Peyer's patch (tissue), 4 donors: ENCODE results near the gene NFS1. TPM values are rescaled to one million over a fixed set of nuclear protein-coding genes. Genes with fewer than 3 reads are reported as not detected.

Experiments used
- DNase-seq, 3 donors: peaks; one replicate each; pipeline ENCODE4 v3.0.0-alpha.2; 2017 to 2019
- H3K27ac ChIP-seq, 4 donors: fragments of 200-600 bp; sonication (generic); one replicate each; pipeline ENCODE4 v1.5.1; 2016 to 2019
- H3K27me3 ChIP-seq, 2 donors: fragments of 200-600 bp; sonication (generic); one replicate each; pipeline ENCODE4 v1.5.1; 2019
- H3K36me3 ChIP-seq, 3 donors: fragments of 200-600 bp; sonication (generic); one replicate each; pipeline ENCODE4 v1.5.1; 2016 to 2019
- H3K4me1 ChIP-seq, 4 donors: fragments of 200-600 bp; sonication (generic); one replicate each; pipeline ENCODE4 v1.5.1; 2016 to 2019
- H3K4me3 ChIP-seq, 4 donors: fragments of 200-600 bp; sonication (generic); 1 replicate in 3 of 4; 2 replicates in 1 of 4; pipeline ENCODE4 v1.5.1; 2016 to 2019; ENCODE audit warnings: mild to moderate bottlenecking in 1 of 4
- H3K9me3 ChIP-seq, 4 donors: fragments of 200-600 bp; sonication (generic); one replicate each; pipeline ENCODE4 v1.5.1; 2016 to 2019; ENCODE audit warnings: mild to moderate bottlenecking in 1 of 4
- CTCF ChIP-seq, 6 experiments: fragments of 450-650 bp in 4 of 6; fragments of 200-600 bp in 2 of 6; sonication (generic) in 1 of 6; IDR thresholded peaks; one replicate each; pipeline ENCODE4 v1.5.1; 2017 to 2019; ENCODE audit warnings: antibody characterized with exemption in 6 of 6, mild to moderate bottlenecking in 3 of 6, moderate library complexity in 1 of 6
- POLR2A ChIP-seq, 2 donors: fragments of 450-650 bp; IDR thresholded peaks; one replicate each; pipeline ENCODE4 v1.5.1; 2017; ENCODE audit warnings: antibody characterized with exemption in 2 of 2, mild to moderate bottlenecking in 2 of 2, moderate library complexity in 2 of 2
- total RNA-seq, 4 donors: library from RNA; depleted of rRNA; stranded (reverse); fragments of >200 nt; gene quantifications; one replicate each; pipeline ENCODE4 v1.1.0, GENCODE V29; 2016

Gene NFS1
- total RNA-seq, 4 donors from 2014 or later: 29.2 to 62.2 (median 41.4) TPM

GRCh38 chr20:35704514-35705261 lies 5.5 kb upstream of the NFS1 start:
- H3K4me3 ChIP-seq: no peak overlapping the region
- peaks cover 0 to 87% (median 2%) of the 10 kb centered on the region in 3 donors for H3K36me3 ChIP-seq
- no peaks in the 10 kb centered on the region for H3K27me3 ChIP-seq
- peaks cover 0 to 9% (median 2%) of the 10 kb centered on the region in 4 donors for H3K4me1 ChIP-seq
- no peak for TF ChIP-seq CTCF (IDR thresholded peaks at IDR 0.05)
- no peak for DNase-seq
- H3K9me3 ChIP-seq: no peaks in the 10 kb centered on the region
- no peak overlapping the region for H3K27ac ChIP-seq

GRCh38 chr20:35702824-35703695 lies 3.9 kb upstream of the NFS1 start:
- Histone ChIP-seq H3K27me3 (no peaks in the 10 kb centered on the region), H3K27ac (no peak overlapping the region), H3K36me3 (peaks cover 0 to 70% (median 2%) of the 10 kb centered on the region in 3 donors), H3K4me1 (peaks cover 0 to 13% (median 2%) of the 10 kb centered on the region in 4 donors), H3K9me3 (no peaks in the 10 kb centered on the region), H3K4me3 (no peak overlapping the region)
- no peak for TF ChIP-seq POLR2A (IDR thresholded peaks at IDR 0.05)
- TF ChIP-seq CTCF (IDR thresholded peaks at IDR 0.05): no peak
- no peak for DNase-seq

- Histone ChIP-seq H3K27me3 (no peaks in the 10 kb centered on the region), H3K9me3 (no peaks in the 10 kb centered on the region), H3K36me3 (peaks cover 0 to 62% (median 2%) of the 10 kb centered on the region in 3 donors), H3K4me3 (no peak overlapping the region), H3K27ac (no peak overlapping the region), H3K4me1 (peaks cover 0 to 17% (median 2%) of the 10 kb centered on the region in 4 donors)
- TF ChIP-seq CTCF (IDR thresholded peaks at IDR 0.05) (no peak), POLR2A (IDR thresholded peaks at IDR 0.05) (no peak)
- no peak for DNase-seq
These were observed 3.1 kb upstream of the NFS1 start for GRCh38 chr20:35702051-35702823.

GRCh38 chr20:35700625-35701148 lies 1.5 kb upstream of the NFS1 start:
- Histone ChIP-seq H3K9me3 (no peaks in the 10 kb centered on the region), H3K27me3 (no peaks in the 10 kb centered on the region), H3K4me3 (peak overlapping the region in 1 of 4 donors; percentile 95), H3K4me1 (peaks cover 0 to 17% (median 2%) of the 10 kb centered on the region in 4 donors), H3K36me3 (peaks cover 0 to 55% (median 2%) of the 10 kb centered on the region in 3 donors), H3K27ac (peak overlapping the region in 2 of 4 donors; percentile 88 to 91)
- DNase-seq: no peak
- TF ChIP-seq POLR2A (IDR thresholded peaks at IDR 0.05) (no peak), CTCF (IDR thresholded peaks at IDR 0.05) (no peak)
